Panc1 (cell line): ENCODE measurements around the gene ASB16. TPM values are rescaled to one million over a fixed set of nuclear protein-coding genes. Genes with fewer than 3 reads are reported as not detected.
A peak's percentile ranks its signal among the peaks of the same experiment; 100 is the strongest.

Experiments used
- ATAC-seq: fragments of 200-7000 bp; cut with Tn5 transposase; 2 replicates; pipeline ENCODE4 v1.9.1; 2020; ENCODE audit warnings: mild to moderate bottlenecking, moderate library complexity
- BruUV-seq: library from RNA; stranded (reverse); fragments of 400-500 nt; replicated peaks from 2 replicates; lab custom pipeline; 2021; lab: Mats Ljungman, UMichigan
- CTCF ChIA-PET: fragments of 300-600 bp; sonication (Branson Sonifier 250); formaldehyde crosslinking; loops from one replicate; lab custom pipeline; 2022; ENCODE audit warnings: antibody characterized with exemption; lab: Charles Lee
- POLR2A ChIA-PET: fragments of 300-600 bp; sonication (Branson Sonifier 250); formaldehyde crosslinking; loops from one replicate; lab custom pipeline; 2022; ENCODE audit warnings: antibody characterized with exemption; lab: Charles Lee
- DNase-seq: peaks from one replicate; pipeline ENCODE4 v3.0.0-alpha.2; 2010; ENCODE audit warnings: low read depth, low spot score
- H3K27ac ChIP-seq: 2 replicates; pipeline ENCODE4 v1.5.1; 2011; ENCODE audit warnings: mild to moderate bottlenecking, low read length, inconsistent platforms
- H3K27me3 ChIP-seq: fragments of 200-500 bp; sonication (Bioruptor generic); 2 replicates; pipeline ENCODE4 v1.6.0; 2014; ENCODE audit warnings: low read length, inconsistent platforms; ENCODE audit not compliant: control insufficient read depth, insufficient read depth
- H3K36me3 ChIP-seq: fragments of 200-500 bp; sonication (Bioruptor generic); 2 replicates; pipeline ENCODE4 v1.5.1; 2014; ENCODE audit warnings: inconsistent platforms, mild to moderate bottlenecking, low read length, moderate library complexity; ENCODE audit not compliant: control insufficient read depth, insufficient read depth
- H3K4me1 ChIP-seq: 2 replicates; pipeline ENCODE4 v1.5.1; 2011; ENCODE audit warnings: inconsistent platforms, mild to moderate bottlenecking, low read length, moderate library complexity; ENCODE audit not compliant: control insufficient read depth, insufficient read depth
- H3K4me3 ChIP-seq, 2 experiments: 2 replicates each; pipeline ENCODE4 v1.5.1; 2011 to 2012; ENCODE audit warnings: low read depth in 2 of 2, low read length in 2 of 2, mild to moderate bottlenecking in 2 of 2, inconsistent platforms in 1 of 2, moderate library complexity in 1 of 2
- H3K9me3 ChIP-seq: fragments of 200-500 bp; sonication (Bioruptor generic); 2 replicates; pipeline ENCODE4 v1.5.1; 2014; ENCODE audit warnings: low read depth, mild to moderate bottlenecking, inconsistent platforms, low read length, moderate library complexity; ENCODE audit not compliant: control insufficient read depth, insufficient read depth
- POLR2AphosphoS5 ChIP-seq: IDR thresholded peaks from 2 replicates; pipeline ENCODE4 v1.6.1; 2012; ENCODE audit warnings: mild to moderate bottlenecking, low read depth, low read length, moderate library complexity
- SIN3A ChIP-seq: IDR thresholded peaks from 2 replicates; pipeline ENCODE4 v1.6.1; 2012; ENCODE audit warnings: low read depth, mild to moderate bottlenecking, low read length, moderate library complexity, borderline replicate concordance; ENCODE audit not compliant: insufficient read depth
- TCF7L2 ChIP-seq: IDR thresholded peaks from 2 replicates; pipeline ENCODE4 v1.6.1; 2011; ENCODE audit warnings: mild to moderate bottlenecking, low read depth, low read length, inconsistent platforms
- in situ Hi-C: cut with HindIII; loops from 2 replicates; pipeline ENCODE4 v1.10.0; 2016; ENCODE audit warnings: low sequenced_read_pairs, low pct_unique_long_range_greater_than_20kb
- intact Hi-C: fragments of 100-400 bp; cut with micrococcal nuclease; formaldehyde crosslinking; loops from one replicate; pipeline ENCODE4 v1.10.0; 2022; ENCODE audit not compliant: unreplicated experiment
- total RNA-seq: library from RNA; stranded (reverse); gene quantifications from one replicate; pipeline ENCODE4 v1.2.1, GENCODE V29; 2021; ENCODE audit not compliant: unreplicated experiment
- TF ChIP-seq, protein P1 (sequence below), 2 experiments: IDR thresholded peaks; 2 replicates each; pipeline ENCODE4 v1.6.1; 2011 to 2012; ENCODE audit warnings: low read depth in 2 of 2, control low read depth in 1 of 2, low read length in 1 of 2, mild to moderate bottlenecking in 1 of 2, moderate library complexity in 1 of 2; ENCODE audit not compliant: insufficient read depth in 1 of 2
- TF ChIP-seq, protein P2 (sequence below): fragments of 450-650 bp; IDR thresholded peaks from 2 replicates; pipeline ENCODE4 v1.5.1; 2017; ENCODE audit warnings: mild to moderate bottlenecking

ASB16 gene
- total RNA-seq, 1 experiment from 2014 or later, result not detected

DNA sequence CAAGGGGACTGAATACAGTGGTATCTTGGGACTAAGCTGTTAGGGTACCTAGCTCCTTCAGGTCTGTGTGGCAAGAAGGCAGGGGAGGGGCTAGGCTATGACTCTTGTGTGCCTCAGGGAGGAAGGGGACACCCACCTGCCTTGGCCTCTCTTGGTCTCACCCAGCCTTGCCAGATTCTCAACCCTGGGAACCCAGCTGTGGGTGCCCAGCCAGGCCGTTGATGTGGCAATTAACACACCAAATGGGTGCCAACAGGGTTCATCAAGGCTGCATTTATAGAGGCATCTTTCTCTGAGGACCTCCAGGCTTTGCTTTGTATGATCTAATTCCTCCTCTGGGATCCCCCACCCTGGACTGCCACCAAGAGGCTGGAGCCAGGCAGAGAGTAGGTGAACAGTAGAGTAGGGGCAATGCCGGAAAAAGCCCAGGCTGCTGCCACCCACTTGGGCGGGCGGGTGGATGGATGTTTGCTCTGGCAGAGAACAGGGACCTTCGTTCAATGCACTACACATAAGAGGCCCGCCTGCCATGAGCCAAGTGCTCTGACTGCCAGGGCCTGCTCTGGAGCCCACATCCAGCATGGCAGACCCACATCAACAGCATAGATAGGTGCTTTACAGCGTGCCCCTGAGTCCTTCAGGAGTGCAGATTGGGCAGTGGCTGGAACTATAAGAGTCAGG lies 3.2 kb upstream of the ASB16 start:
- ChIA-PET POLR2A (no interaction called here), CTCF (interaction anchor here (0.7 kb wide), 1 partner anchor 153 kb away, joined by 3 read pairs; no protein-coding TSS in a partner anchor)
- intact Hi-C loops (no loop called here), in situ Hi-C loops (no loop called here)
- Histone ChIP-seq H3K9me3 (no peaks in the 10 kb centered on the region), H3K27me3 (no peaks in the 10 kb centered on the region), H3K27ac (no peak overlapping the region), H3K4me1 (peaks cover 8% of the 10 kb centered on the region), H3K36me3 (no peaks in the 10 kb centered on the region), H3K4me3 (no peak overlapping the region)
- no TSS peak for BruUV-seq
- DNase-seq (no peak), ATAC-seq (no peak)
- TF ChIP-seq POLR2AphosphoS5 (no peak), TCF7L2 (no peak), SIN3A (no peak)
- TF ChIP-seq, protein P1, sequence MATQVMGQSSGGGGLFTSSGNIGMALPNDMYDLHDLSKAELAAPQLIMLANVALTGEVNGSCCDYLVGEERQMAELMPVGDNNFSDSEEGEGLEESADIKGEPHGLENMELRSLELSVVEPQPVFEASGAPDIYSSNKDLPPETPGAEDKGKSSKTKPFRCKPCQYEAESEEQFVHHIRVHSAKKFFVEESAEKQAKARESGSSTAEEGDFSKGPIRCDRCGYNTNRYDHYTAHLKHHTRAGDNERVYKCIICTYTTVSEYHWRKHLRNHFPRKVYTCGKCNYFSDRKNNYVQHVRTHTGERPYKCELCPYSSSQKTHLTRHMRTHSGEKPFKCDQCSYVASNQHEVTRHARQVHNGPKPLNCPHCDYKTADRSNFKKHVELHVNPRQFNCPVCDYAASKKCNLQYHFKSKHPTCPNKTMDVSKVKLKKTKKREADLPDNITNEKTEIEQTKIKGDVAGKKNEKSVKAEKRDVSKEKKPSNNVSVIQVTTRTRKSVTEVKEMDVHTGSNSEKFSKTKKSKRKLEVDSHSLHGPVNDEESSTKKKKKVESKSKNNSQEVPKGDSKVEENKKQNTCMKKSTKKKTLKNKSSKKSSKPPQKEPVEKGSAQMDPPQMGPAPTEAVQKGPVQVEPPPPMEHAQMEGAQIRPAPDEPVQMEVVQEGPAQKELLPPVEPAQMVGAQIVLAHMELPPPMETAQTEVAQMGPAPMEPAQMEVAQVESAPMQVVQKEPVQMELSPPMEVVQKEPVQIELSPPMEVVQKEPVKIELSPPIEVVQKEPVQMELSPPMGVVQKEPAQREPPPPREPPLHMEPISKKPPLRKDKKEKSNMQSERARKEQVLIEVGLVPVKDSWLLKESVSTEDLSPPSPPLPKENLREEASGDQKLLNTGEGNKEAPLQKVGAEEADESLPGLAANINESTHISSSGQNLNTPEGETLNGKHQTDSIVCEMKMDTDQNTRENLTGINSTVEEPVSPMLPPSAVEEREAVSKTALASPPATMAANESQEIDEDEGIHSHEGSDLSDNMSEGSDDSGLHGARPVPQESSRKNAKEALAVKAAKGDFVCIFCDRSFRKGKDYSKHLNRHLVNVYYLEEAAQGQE (IDR thresholded peaks at IDR 0.05; ENCODE audit: insufficient read depth in 1 of 2, low read depth in 2 of 2, low read length in 1 of 2), result no peak
- TF ChIP-seq, protein P2, sequence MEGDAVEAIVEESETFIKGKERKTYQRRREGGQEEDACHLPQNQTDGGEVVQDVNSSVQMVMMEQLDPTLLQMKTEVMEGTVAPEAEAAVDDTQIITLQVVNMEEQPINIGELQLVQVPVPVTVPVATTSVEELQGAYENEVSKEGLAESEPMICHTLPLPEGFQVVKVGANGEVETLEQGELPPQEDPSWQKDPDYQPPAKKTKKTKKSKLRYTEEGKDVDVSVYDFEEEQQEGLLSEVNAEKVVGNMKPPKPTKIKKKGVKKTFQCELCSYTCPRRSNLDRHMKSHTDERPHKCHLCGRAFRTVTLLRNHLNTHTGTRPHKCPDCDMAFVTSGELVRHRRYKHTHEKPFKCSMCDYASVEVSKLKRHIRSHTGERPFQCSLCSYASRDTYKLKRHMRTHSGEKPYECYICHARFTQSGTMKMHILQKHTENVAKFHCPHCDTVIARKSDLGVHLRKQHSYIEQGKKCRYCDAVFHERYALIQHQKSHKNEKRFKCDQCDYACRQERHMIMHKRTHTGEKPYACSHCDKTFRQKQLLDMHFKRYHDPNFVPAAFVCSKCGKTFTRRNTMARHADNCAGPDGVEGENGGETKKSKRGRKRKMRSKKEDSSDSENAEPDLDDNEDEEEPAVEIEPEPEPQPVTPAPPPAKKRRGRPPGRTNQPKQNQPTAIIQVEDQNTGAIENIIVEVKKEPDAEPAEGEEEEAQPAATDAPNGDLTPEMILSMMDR, result no peak

DNA sequence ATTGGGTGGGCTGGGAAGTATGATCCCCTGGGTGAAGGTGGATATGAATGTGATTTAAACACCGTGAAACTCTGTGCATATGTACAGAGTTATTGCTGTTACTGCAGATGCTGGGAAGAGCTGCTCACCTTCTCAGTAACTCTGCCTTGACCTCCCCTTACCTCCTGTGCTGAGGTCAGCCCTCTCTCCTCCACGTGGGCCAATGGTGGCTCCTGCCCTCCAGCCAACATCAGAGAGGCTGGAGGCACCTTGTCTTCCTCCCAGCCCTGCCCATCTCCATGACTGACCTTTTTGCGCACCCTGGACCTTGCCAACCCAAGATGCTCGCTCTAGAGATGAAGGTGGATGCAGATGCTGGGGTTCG lies 387 bp upstream of the ASB16 start:
- BruUV-seq, result no TSS peak
- peaks cover 8% of the 10 kb centered on the region for H3K4me1 ChIP-seq
- TF ChIP-seq, protein P1 (IDR thresholded peaks at IDR 0.05; ENCODE audit: insufficient read depth in 1 of 2, low read depth in 2 of 2, low read length in 1 of 2), result no peak
- peak; percentile 55; the same call in 1 of the 2 replicates for TF ChIP-seq POLR2AphosphoS5
- DNase-seq (no peak), ATAC-seq (no peak)
- POLR2A ChIA-PET, result no interaction called here
- in situ Hi-C loops (no loop called here), intact Hi-C loops (no loop called here)
- H3K4me3 ChIP-seq, result no peak overlapping the region
- no peak overlapping the region for H3K27ac ChIP-seq
- H3K27me3 ChIP-seq, result no peaks in the 10 kb centered on the region
- H3K36me3 ChIP-seq, result no peaks in the 10 kb centered on the region
- CTCF ChIA-PET, result no interaction called here
- no peaks in the 10 kb centered on the region for H3K9me3 ChIP-seq
